ENCODE measurements around the gene NELL1. TPM values are rescaled to one million over a fixed set of nuclear protein-coding genes. Genes with fewer than 3 reads are reported as not detected.

NELL1 gene
- total RNA-seq, 2 experiments from 2014 or later, result not detected

DNA sequence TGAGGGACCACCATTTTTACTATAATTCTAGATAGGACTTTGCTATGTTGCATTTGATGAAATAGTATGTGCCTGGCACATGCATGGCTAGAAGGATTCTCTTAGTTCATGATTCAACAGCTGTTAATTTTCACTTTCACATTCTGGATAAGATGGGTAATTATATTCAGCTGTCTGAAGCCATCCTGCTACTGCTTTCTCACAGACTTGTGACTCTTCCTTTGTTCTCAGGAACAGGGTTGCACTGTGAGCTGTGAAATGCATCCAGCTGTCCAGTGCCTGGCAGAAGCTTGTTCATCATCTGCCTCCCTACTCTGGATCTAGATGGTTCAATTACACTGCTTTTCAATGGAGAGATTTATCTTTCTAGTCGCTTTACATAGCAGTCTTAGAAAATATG is 913.4 kb downstream of the NELL1 start:
- Mint-ChIP-seq H3K4me1 (ENCODE audit: low read depth) (no peaks in the 10 kb centered on the region), H3K27ac (no peak overlapping the region), H3K9me3 (peaks cover 6% of the 10 kb centered on the region), H3K27me3 (no peaks in the 10 kb centered on the region), H3K4me3 (no peak overlapping the region), H3K36me3 (ENCODE audit: low read depth) (no peaks in the 10 kb centered on the region)
- Histone ChIP-seq H3K9me3 (ENCODE audit: control insufficient read depth in 1 of 2, insufficient read depth in 1 of 2, low read length in 2 of 2) (no peaks in the 10 kb centered on the region), H3K27me3 (ENCODE audit: control insufficient read depth in 1 of 2, insufficient read depth in 2 of 2, low read length in 2 of 2) (no peaks in the 10 kb centered on the region), H3K4me3 (ENCODE audit: low read length) (no peak overlapping the region), H3K36me3 (ENCODE audit: insufficient read depth, low read length) (no peaks in the 10 kb centered on the region), H3K4me1 (ENCODE audit: insufficient read depth, low read length) (no peaks in the 10 kb centered on the region), H3K27ac (ENCODE audit: low read depth in 1 of 2, low read length in 2 of 2) (no peak overlapping the region)
- TF ChIP-seq, protein P1, sequence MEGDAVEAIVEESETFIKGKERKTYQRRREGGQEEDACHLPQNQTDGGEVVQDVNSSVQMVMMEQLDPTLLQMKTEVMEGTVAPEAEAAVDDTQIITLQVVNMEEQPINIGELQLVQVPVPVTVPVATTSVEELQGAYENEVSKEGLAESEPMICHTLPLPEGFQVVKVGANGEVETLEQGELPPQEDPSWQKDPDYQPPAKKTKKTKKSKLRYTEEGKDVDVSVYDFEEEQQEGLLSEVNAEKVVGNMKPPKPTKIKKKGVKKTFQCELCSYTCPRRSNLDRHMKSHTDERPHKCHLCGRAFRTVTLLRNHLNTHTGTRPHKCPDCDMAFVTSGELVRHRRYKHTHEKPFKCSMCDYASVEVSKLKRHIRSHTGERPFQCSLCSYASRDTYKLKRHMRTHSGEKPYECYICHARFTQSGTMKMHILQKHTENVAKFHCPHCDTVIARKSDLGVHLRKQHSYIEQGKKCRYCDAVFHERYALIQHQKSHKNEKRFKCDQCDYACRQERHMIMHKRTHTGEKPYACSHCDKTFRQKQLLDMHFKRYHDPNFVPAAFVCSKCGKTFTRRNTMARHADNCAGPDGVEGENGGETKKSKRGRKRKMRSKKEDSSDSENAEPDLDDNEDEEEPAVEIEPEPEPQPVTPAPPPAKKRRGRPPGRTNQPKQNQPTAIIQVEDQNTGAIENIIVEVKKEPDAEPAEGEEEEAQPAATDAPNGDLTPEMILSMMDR (IDR thresholded peaks at IDR 0.05), result no peak
- CTCF ChIA-PET, result no interaction called here
- POLR2A ChIA-PET, result no interaction called here
- no peak for DNase-seq
- intact Hi-C loops (cut with DNase I, micrococcal nuclease), result no loop called here
- ATAC-seq (ENCODE audit: poor library complexity), result no peak

DNA sequence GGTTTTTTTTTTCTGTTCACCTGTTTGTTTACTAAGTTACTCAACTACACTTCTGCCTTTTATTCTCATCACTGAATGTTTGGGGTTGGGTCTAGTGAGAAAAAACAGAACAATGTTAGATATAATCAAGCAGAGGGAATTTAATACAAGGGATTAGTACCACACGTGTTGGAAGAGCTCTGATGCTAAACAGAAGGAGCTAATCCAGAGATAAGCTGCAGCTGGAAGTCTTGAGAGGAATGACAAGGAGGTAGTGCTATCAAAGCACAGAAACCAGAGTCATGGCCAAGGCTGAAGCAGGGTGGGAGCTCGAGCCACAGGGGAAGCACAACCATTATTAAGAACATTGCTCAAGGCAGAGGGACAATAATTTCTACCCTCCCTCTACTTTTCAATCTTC is 919.4 kb downstream of the NELL1 start:
- intact Hi-C loops (cut with DNase I, micrococcal nuclease), result no loop called here
- ChIA-PET CTCF (no interaction called here), POLR2A (no interaction called here)
- no peak overlapping the region for H3K4me3 Mint-ChIP-seq
- no peak overlapping the region for H3K27ac Mint-ChIP-seq
- no peaks in the 10 kb centered on the region for H3K27me3 Mint-ChIP-seq
- H3K36me3 Mint-ChIP-seq (ENCODE audit: low read depth), result no peaks in the 10 kb centered on the region
- Histone ChIP-seq H3K27me3 (ENCODE audit: control insufficient read depth in 1 of 2, insufficient read depth in 2 of 2, low read length in 2 of 2) (no peaks in the 10 kb centered on the region), H3K4me1 (ENCODE audit: insufficient read depth, low read length) (no peaks in the 10 kb centered on the region), H3K4me3 (ENCODE audit: low read length) (no peak overlapping the region), H3K27ac (ENCODE audit: low read depth in 1 of 2, low read length in 2 of 2) (no peak overlapping the region), H3K36me3 (ENCODE audit: insufficient read depth, low read length) (no peaks in the 10 kb centered on the region), H3K9me3 (ENCODE audit: control insufficient read depth in 1 of 2, insufficient read depth in 1 of 2, low read length in 2 of 2) (no peaks in the 10 kb centered on the region)
- DNase-seq, result no peak
- H3K4me1 Mint-ChIP-seq (ENCODE audit: low read depth), result no peaks in the 10 kb centered on the region
- TF ChIP-seq, protein P1 (IDR thresholded peaks at IDR 0.05), result no peak
- peaks cover 6% of the 10 kb centered on the region for H3K9me3 Mint-ChIP-seq
- ATAC-seq (ENCODE audit: poor library complexity), result no peak

DNA sequence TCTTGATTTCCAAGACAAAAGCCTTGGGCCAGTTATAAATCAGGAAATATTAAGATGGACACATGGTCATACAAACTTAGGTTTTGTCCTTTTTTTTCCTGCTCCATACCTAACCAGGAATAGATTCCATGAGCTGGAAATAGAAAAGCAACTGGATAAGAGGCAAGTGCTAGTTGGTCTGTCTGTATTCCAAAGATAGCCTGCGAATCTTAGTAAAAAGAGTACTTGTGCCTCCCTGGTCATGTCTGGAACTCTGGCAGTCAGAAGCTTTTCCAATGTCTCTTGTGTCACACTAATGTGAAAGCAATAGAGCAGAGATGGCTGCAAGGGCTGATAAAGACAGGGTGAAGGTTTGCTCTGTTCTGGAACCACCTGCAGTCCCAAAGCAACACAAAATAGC is 933.3 kb downstream of the NELL1 start:
- no peak overlapping the region for H3K4me3 ChIP-seq (ENCODE audit: low read length)
- Mint-ChIP-seq H3K36me3 (ENCODE audit: low read depth) (no peaks in the 10 kb centered on the region), H3K9me3 (peaks cover 12% of the 10 kb centered on the region), H3K27me3 (no peaks in the 10 kb centered on the region), H3K4me1 (ENCODE audit: low read depth) (no peaks in the 10 kb centered on the region), H3K27ac (no peak overlapping the region), H3K4me3 (no peak overlapping the region)
- ChIA-PET POLR2A (no interaction called here), CTCF (no interaction called here)
- H3K9me3 ChIP-seq (ENCODE audit: control insufficient read depth in 1 of 2, insufficient read depth in 1 of 2, low read length in 2 of 2), result no peaks in the 10 kb centered on the region
- H3K27me3 ChIP-seq (ENCODE audit: control insufficient read depth in 1 of 2, insufficient read depth in 2 of 2, low read length in 2 of 2), result no peaks in the 10 kb centered on the region
- ATAC-seq (ENCODE audit: poor library complexity) (no peak), DNase-seq (no peak)
- H3K27ac ChIP-seq (ENCODE audit: low read depth in 1 of 2, low read length in 2 of 2), result no peak overlapping the region
- TF ChIP-seq, protein P1 (IDR thresholded peaks at IDR 0.05), result no peak
- intact Hi-C loops (cut with DNase I, micrococcal nuclease), result no loop called here
- no peaks in the 10 kb centered on the region for H3K36me3 ChIP-seq (ENCODE audit: insufficient read depth, low read length)
- no peaks in the 10 kb centered on the region for H3K4me1 ChIP-seq (ENCODE audit: insufficient read depth, low read length)
